H1 (cell line): Measurements from ENCODE around the gene ASTL. TPM values are rescaled to one million over a fixed set of nuclear protein-coding genes. Genes with fewer than 3 reads are reported as not detected.

Experiments used
- CTCF ChIA-PET: fragments of 300-600 bp; sonication (Branson Sonifier 250); formaldehyde crosslinking; loops from one replicate; lab custom pipeline; 2021; ENCODE audit not compliant: partially characterized antibody; lab: Charles Lee
- POLR2A ChIA-PET: fragments of 300-600 bp; sonication (Branson Sonifier 250); formaldehyde crosslinking; loops from one replicate; lab custom pipeline; 2021; ENCODE audit warnings: inconsistent platforms; ENCODE audit not compliant: partially characterized antibody; lab: Charles Lee
- DNase-seq, 2 experiments: peaks; one replicate each; pipeline versions ENCODE4 v3.0.0 to v3.0.0-alpha.2; 2010 to 2022; ENCODE audit warnings: low spot score in 2 of 2, low read depth in 1 of 2, mixed read lengths in 1 of 2
- FAIRE-seq: peaks from 2 replicates; lab custom pipeline; 2011; peaks lifted over from hg19 to GRCh38; lab: Jason Lieb, UNC
- H2AFZ ChIP-seq: 2 replicates; pipeline ENCODE4 v1.8.1; 2012; ENCODE audit warnings: low read length, inconsistent platforms
- H2AK5ac ChIP-seq: 2 replicates; pipeline ENCODE4 v1.6.1; 2013; ENCODE audit warnings: low read depth, low read length
- H2BK120ac ChIP-seq: replicated peaks from 2 replicates; pipeline ENCODE3; 2013; ENCODE audit warnings: low read depth, low read length, inconsistent platforms
- H2BK12ac ChIP-seq: 2 replicates; pipeline ENCODE4 v1.6.1; 2013; ENCODE audit warnings: low read depth, low read length
- H2BK15ac ChIP-seq: 2 replicates; pipeline ENCODE4 v1.6.1; 2013; ENCODE audit warnings: low read length
- H2BK20ac ChIP-seq: 2 replicates; pipeline ENCODE4 v1.6.1; 2013; ENCODE audit warnings: low read length
- H2BK5ac ChIP-seq: 2 replicates; pipeline ENCODE4 v1.6.1; 2013; ENCODE audit warnings: low read depth, low read length
- H3K14ac ChIP-seq: 2 replicates; pipeline ENCODE4 v1.6.1; 2013; ENCODE audit warnings: inconsistent platforms; ENCODE audit not compliant: insufficient read length
- H3K18ac ChIP-seq: 2 replicates; pipeline ENCODE4 v1.6.1; 2013; ENCODE audit warnings: low read length; ENCODE audit errors: extremely low read depth
- H3K23ac ChIP-seq: 2 replicates; pipeline ENCODE4 v1.6.1; 2013; ENCODE audit warnings: inconsistent platforms; ENCODE audit not compliant: insufficient read length
- H3K23me2 ChIP-seq: 2 replicates; pipeline ENCODE4 v1.6.1; 2013; ENCODE audit warnings: low read depth, low read length
- H3K27ac ChIP-seq: 2 replicates; pipeline ENCODE4 v1.6.1; 2011; ENCODE audit warnings: low read depth, low read length, inconsistent platforms
- H3K27me3 ChIP-seq, 4 experiments: replicated peaks in 1 of 4; 1 replicate in 1 of 4; 2 replicates in 3 of 4; pipeline versions ENCODE4 v1.6.1 to v1.8.1; 2011 to 2013; ENCODE audit warnings: low read length in 3 of 4, mild to moderate bottlenecking in 3 of 4, inconsistent platforms in 2 of 4, mixed read lengths in 2 of 4, moderate library complexity in 1 of 4; ENCODE audit not compliant: control insufficient read depth in 3 of 4, insufficient read depth in 3 of 4; ENCODE audit errors: extremely low read depth in 1 of 4
- H3K36me3 ChIP-seq, 4 experiments: 2 replicates each; pipeline versions ENCODE4 v1.6.1 to v1.8.1; 2011 to 2013; ENCODE audit warnings: mild to moderate bottlenecking in 4 of 4, low read length in 3 of 4, moderate library complexity in 2 of 4, control low read depth in 1 of 4, inconsistent platforms in 1 of 4; ENCODE audit not compliant: insufficient read depth in 4 of 4, control insufficient read depth in 2 of 4
- H3K4ac ChIP-seq: replicated peaks from 2 replicates; pipeline ENCODE3; 2013; ENCODE audit warnings: low read length, low read depth, mixed read lengths, inconsistent platforms; ENCODE audit not compliant: insufficient read length
- H3K4me1 ChIP-seq, 4 experiments: replicated peaks in 1 of 4; 1 replicate in 1 of 4; 2 replicates in 3 of 4; pipeline versions ENCODE4 v1.6.1 to v1.8.1; 2011 to 2013; ENCODE audit warnings: low read length in 3 of 4, inconsistent platforms in 2 of 4, mixed read lengths in 1 of 4; ENCODE audit not compliant: insufficient read depth in 4 of 4, control insufficient read depth in 3 of 4
- H3K4me2 ChIP-seq, 2 experiments: 2 replicates each; pipeline versions ENCODE4 v1.6.1 to v1.8.1; 2011 to 2013; ENCODE audit warnings: low read depth in 2 of 2, low read length in 2 of 2, control low read depth in 1 of 2, inconsistent platforms in 1 of 2, mild to moderate bottlenecking in 1 of 2; ENCODE audit not compliant: insufficient read depth in 1 of 2
- H3K4me3 ChIP-seq, 4 experiments: fragments of 200-600, 300-600 bp in 1 of 4; sonication (generic), shearing (Covaris generic), sonication (Bioruptor Twin) in 1 of 4; 2 replicates each; pipeline versions ENCODE4 v1.5.1 to v1.8.1; 2011 to 2016; ENCODE audit warnings: low read length in 4 of 4, low read depth in 3 of 4, control low read depth in 2 of 4, inconsistent platforms in 2 of 4, mild to moderate bottlenecking in 2 of 4, mixed read lengths in 1 of 4, moderate library complexity in 1 of 4; ENCODE audit not compliant: insufficient read depth in 2 of 4; ENCODE audit errors: extremely low read depth in 1 of 4
- H3K56ac ChIP-seq: replicated peaks from 2 replicates; pipeline ENCODE3; 2013; ENCODE audit warnings: low read depth, mild to moderate bottlenecking, mixed read lengths, low read length, inconsistent platforms; ENCODE audit not compliant: insufficient read length
- H3K79me1 ChIP-seq: 2 replicates; pipeline ENCODE4 v1.6.1; 2013; ENCODE audit warnings: low read depth, low read length, control low read depth
- H3K79me2 ChIP-seq, 2 experiments: 2 replicates each; pipeline versions ENCODE4 v1.6.1 to v1.8.1; 2012 to 2013; ENCODE audit warnings: low read length in 2 of 2, mild to moderate bottlenecking in 2 of 2, inconsistent platforms in 1 of 2; ENCODE audit not compliant: insufficient read depth in 2 of 2, control insufficient read depth in 1 of 2
- H3K9ac ChIP-seq, 4 experiments: replicated peaks in 1 of 4; 1 replicate in 1 of 4; 2 replicates in 3 of 4; pipeline versions ENCODE4 v1.6.1 to v1.8.1; 2011 to 2013; ENCODE audit warnings: low read depth in 3 of 4, low read length in 3 of 4, control low read depth in 2 of 4, mild to moderate bottlenecking in 2 of 4, moderate library complexity in 2 of 4, inconsistent platforms in 1 of 4; ENCODE audit errors: extremely low read depth in 1 of 4
- H3K9me3 ChIP-seq, 2 experiments: 2 replicates each; pipeline versions ENCODE4 v1.6.1 to v1.8.1; 2012 to 2013; ENCODE audit warnings: mild to moderate bottlenecking in 2 of 2, moderate library complexity in 2 of 2, control low read depth in 1 of 2, inconsistent platforms in 1 of 2, low read depth in 1 of 2, low read length in 1 of 2, mixed read lengths in 1 of 2; ENCODE audit not compliant: insufficient read depth in 2 of 2
- H4K20me1 ChIP-seq, 2 experiments: replicated peaks in 1 of 2; 2 replicates each; pipeline versions ENCODE3 to v1.8.1; 2011 to 2013; ENCODE audit warnings: inconsistent platforms in 2 of 2, low read length in 2 of 2, mild to moderate bottlenecking in 1 of 2; ENCODE audit not compliant: insufficient read depth in 2 of 2, control insufficient read depth in 1 of 2
- H4K5ac ChIP-seq: 2 replicates; pipeline ENCODE4 v1.6.1; 2013; ENCODE audit warnings: low read length, low read depth, mixed read lengths, inconsistent platforms; ENCODE audit not compliant: insufficient read length
- H4K8ac ChIP-seq: 2 replicates; pipeline ENCODE4 v1.8.0; 2013; ENCODE audit warnings: mild to moderate bottlenecking, moderate library complexity, low read length, inconsistent platforms; ENCODE audit not compliant: insufficient read depth; ENCODE audit errors: extremely low read depth
- H4K91ac ChIP-seq: replicated peaks from 2 replicates; pipeline ENCODE3; 2013; ENCODE audit warnings: low read length, mixed read lengths, inconsistent platforms; ENCODE audit not compliant: insufficient read length
- ASH2L ChIP-seq: fragments of 200-600, 300-600 bp; sonication (generic); IDR thresholded peaks from one replicate; pipeline ENCODE4 v1.7.1; 2017; ENCODE audit warnings: low read length
- E2F6 ChIP-seq: IDR thresholded peaks from 2 replicates; pipeline ENCODE4 v1.6.1; 2012; ENCODE audit warnings: inconsistent platforms
- HDAC2 ChIP-seq, 2 experiments: fragments of 300-600 bp in 1 of 2; sonication (generic) in 1 of 2; IDR thresholded peaks; 2 replicates each; pipeline ENCODE4 v1.6.1; 2011 to 2012; ENCODE audit warnings: low read depth in 2 of 2, low read length in 2 of 2, mild to moderate bottlenecking in 2 of 2, moderate library complexity in 2 of 2, borderline replicate concordance in 1 of 2, inconsistent platforms in 1 of 2
- MAX ChIP-seq: IDR thresholded peaks from 2 replicates; pipeline ENCODE4 v1.6.1; 2012; ENCODE audit warnings: inconsistent platforms
- POU5F1 ChIP-seq: IDR thresholded peaks from 2 replicates; pipeline ENCODE4 v1.6.1; 2011; ENCODE audit warnings: low read depth, mild to moderate bottlenecking, low read length, moderate library complexity
- TAF7 ChIP-seq: optimal IDR thresholded peaks from 2 replicates; pipeline ENCODE3; 2011; ENCODE audit warnings: low read depth, mild to moderate bottlenecking, inconsistent platforms, low read length, moderate library complexity, borderline replicate concordance
- WGBS, 2 experiments: shearing (Covaris generic) in 1 of 2; methylation state at CpG; one replicate each; pipeline versions ENCODE4 v1.1.6 to v1.1.7; 2013 to 2015; ENCODE audit warnings: low lambda C conversion rate in 2 of 2, mixed read lengths in 2 of 2, inconsistent platforms in 1 of 2, low coverage in 1 of 2, missing lambda C conversion rate in 1 of 2; ENCODE audit not compliant: insufficient replicate concordance in 2 of 2, insufficient coverage in 1 of 2, insufficient read length in 1 of 2; ENCODE audit errors: extremely low coverage in 1 of 2, missing lambda C conversion rate in 1 of 2; 5-methylcytosine and 5-hydroxymethylcytosine counted together
- polyA plus RNA-seq, 7 experiments: library from polyadenylated mRNA; depleted of rRNA in 3 of 7; stranded (reverse) in 5 of 7; unstranded in 2 of 7; fragments of >200 nt in 5 of 7; fragments of 200-250 nt in 2 of 7; gene quantifications; 1 replicate in 5 of 7; 2 replicates in 1 of 7; 4 replicates in 1 of 7; pipeline versions ENCODE4 v1.2.1 to v1.2.3, GENCODE V29; 2011 to 2013; ENCODE audit warnings: missing spikeins in 2 of 7, mixed read lengths in 2 of 7
- total RNA-seq: library from RNA; stranded (reverse); fragmentation: NEBNext Ultra II Directional; extraction: Animal tissue kit (Norgen Biotek cat#: 25700); gene quantifications from 2 replicates; pipeline ENCODE4 v1.2.1, GENCODE V29; 2021

The ASTL gene
- total and polyA plus RNA-seq, 2 of the 8 experiments (the other 6 are each of a cell fraction or from before 2014, with no cell fraction given) = 0.60 to 1.4 TPM

GRCh38 chr2:96092951-96093350 is 45.4 kb downstream of the ASTL start:
- no peak overlapping the region for H3K23ac ChIP-seq
- no peak overlapping the region for H2BK15ac ChIP-seq
- no peaks in the 10 kb centered on the region for H3K9me3 ChIP-seq
- DNase-seq (no peak), FAIRE-seq (no peak)
- POLR2A ChIA-PET = interaction anchor here (1.3 to 1.7 kb wide), 2 partner anchors 9 to 16 kb away, joined by 3 to 11 read pairs; no protein-coding TSS in a partner anchor
- no peak overlapping the region for H3K9ac ChIP-seq
- H3K79me2 ChIP-seq = no peaks in the 10 kb centered on the region
- no peak overlapping the region for H3K27ac ChIP-seq
- H2BK12ac ChIP-seq = no peak overlapping the region
- H4K5ac ChIP-seq = no peak overlapping the region
- H2BK5ac ChIP-seq = no peak overlapping the region
- no peak overlapping the region for H2BK120ac ChIP-seq
- no peak overlapping the region for H3K4me2 ChIP-seq
- no peak overlapping the region for H4K8ac ChIP-seq
- no peak overlapping the region for H3K56ac ChIP-seq
- no peak for TF ChIP-seq MAX
- TF ChIP-seq ASH2L = no peak
- TF ChIP-seq TAF7 = no peak
- TF ChIP-seq POU5F1 = no peak
- no peak for TF ChIP-seq HDAC2 (IDR thresholded peaks at IDR 0.05; ENCODE audit: borderline replicate concordance in 1 of 2, low read depth in 2 of 2, low read length in 2 of 2)
- no peak for TF ChIP-seq E2F6
- no peak overlapping the region for H3K18ac ChIP-seq
- no peak overlapping the region; the same call in 1 of the 2 replicates for H2BK20ac ChIP-seq
- no peaks in the 10 kb centered on the region for H3K79me1 ChIP-seq
- no peak overlapping the region for H3K4ac ChIP-seq
- H3K14ac ChIP-seq = no peak overlapping the region
- no peaks in the 10 kb centered on the region for H4K20me1 ChIP-seq
- H2AK5ac ChIP-seq = no peak overlapping the region
- H3K4me3 ChIP-seq = no peak overlapping the region
- 92% methylated on average over 3 of the region's 3 CpGs; no CpG with 5 or more reads in 1 of the 2 experiments for WGBS, 2 experiments
- no peaks in the 10 kb centered on the region for H3K36me3 ChIP-seq
- peaks cover 3 to 24% (median 10%) of the 10 kb centered on the region in 4 experiments for H3K4me1 ChIP-seq
- no peak overlapping the region for H4K91ac ChIP-seq
- no peak overlapping the region for H2AFZ ChIP-seq
- H3K27me3 ChIP-seq = no peaks in the 10 kb centered on the region; a peak in 1 of 7 replicates
- CTCF ChIA-PET = interaction anchor here (0.6 to 2.5 kb wide), 8 partner anchors 9 to 82 kb away, joined by 3 to 12 read pairs (median 8); partner anchors contain the start of gene ADRA2B
- H3K23me2 ChIP-seq = no peaks in the 10 kb centered on the region
